OCI-LY7 (cell line): ENCODE measurements around the gene HMCES.

Experiments
- CTCF ChIP-seq: fragments of 200-600 bp; sonication (generic); conservative IDR thresholded peaks from 2 replicates; pipeline ENCODE4 v1.5.1; 2014; ENCODE audit warnings: mild to moderate bottlenecking, antibody characterized with exemption, low read length, moderate library complexity, mixed read lengths
- EZH2phosphoT487 ChIP-seq: fragments of 200-600 bp; sonication (generic); IDR thresholded peaks from 2 replicates; pipeline ENCODE4 v1.6.1; 2018; ENCODE audit warnings: low read depth, borderline replicate concordance, mild to moderate bottlenecking, mixed run types, antibody characterized with exemption, low read length, moderate library complexity, mixed read lengths

DNA sequence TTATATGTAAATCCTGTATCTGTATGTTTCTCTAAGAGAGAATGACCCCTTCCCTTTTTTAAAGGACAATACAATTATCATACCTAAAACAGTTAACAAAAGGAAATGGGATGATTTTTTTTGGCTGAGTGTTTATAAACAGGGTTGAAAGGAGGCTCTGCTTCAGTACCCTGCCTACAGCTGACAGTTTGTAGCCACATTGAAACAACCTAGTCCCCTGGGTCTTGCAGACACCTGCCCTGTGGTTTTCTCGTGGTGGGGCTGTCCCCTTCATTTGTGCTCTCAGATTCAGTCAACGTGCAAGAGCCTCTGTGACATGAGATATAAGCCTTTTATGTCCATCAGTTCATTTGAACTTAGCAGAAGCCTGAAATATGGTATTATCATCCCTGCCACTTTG is 2.3 kb upstream of the HMCES start:
- TF ChIP-seq EZH2phosphoT487, result no peak
- TF ChIP-seq CTCF, result no peak
